Right hindlimb (tissue), 1 donor: ENCODE results near the gene DNAJC27.

Experiments
- DNase-seq: peaks from one replicate; pipeline ENCODE4 v3.0.0-alpha.2; 2018

The DNAJC27 gene

DNA sequence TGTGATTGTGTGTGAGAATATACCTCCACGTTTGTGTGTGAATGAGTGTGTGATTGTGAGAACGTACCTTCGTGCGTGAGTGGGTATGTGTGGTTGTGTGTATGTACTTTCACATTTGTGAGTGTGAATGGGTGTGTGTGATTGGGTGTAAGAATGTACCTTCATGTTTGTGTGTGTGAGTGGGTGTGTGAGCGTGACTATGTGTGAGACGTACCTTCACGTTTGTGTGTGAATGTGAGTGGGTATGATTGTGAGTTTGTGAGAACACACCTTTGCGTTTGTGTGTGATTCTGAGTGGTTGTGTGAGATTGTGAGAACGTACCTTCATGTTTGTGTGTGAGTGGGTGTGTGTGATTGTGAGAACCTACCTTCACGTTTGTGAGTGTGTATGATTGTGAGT lies 45.9 kb downstream of the DNAJC27 start:
- DNase-seq = no peak

DNA sequence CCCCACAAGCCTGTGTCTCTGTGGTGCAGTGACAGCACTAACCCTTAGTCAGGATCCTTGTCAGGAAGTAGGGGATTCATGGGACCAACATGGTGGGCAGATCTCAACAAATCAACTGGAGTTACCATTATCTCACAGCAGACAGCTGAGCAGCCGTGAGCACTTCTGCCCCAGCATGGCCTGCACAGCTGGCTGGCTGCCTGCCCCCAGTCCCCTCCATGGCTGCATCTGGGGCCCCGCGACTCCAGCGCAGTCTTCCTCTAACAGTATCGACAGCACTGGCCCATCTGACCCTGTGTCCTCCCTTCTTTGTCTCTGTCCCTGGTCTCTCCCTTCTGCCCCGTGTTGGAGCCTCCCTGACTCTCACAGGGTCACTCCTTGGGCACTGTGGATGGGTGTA lies 47.0 kb downstream of the DNAJC27 start:
- no peak for DNase-seq

DNA sequence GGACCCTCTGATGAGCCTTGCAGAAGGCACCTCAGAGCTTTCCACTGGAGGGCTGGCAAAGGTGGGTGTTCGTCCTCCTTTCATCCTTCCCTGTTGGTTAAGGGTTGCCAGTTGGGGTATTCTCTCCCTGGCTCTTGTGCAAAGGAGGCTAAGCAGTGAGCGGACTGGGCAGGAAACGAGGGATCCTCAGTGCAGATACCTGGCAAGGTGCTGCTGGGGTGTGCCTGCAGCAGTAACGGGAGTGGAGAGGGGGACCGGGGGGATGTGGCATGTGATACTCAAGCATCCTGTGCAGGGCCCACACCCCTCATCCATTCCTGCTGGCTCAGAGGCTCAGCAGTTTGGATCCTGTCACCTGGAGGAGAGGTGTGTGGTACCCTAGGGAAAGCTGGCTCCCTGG lies 47.5 kb downstream of the DNAJC27 start:
- DNase-seq = no peak

DNA sequence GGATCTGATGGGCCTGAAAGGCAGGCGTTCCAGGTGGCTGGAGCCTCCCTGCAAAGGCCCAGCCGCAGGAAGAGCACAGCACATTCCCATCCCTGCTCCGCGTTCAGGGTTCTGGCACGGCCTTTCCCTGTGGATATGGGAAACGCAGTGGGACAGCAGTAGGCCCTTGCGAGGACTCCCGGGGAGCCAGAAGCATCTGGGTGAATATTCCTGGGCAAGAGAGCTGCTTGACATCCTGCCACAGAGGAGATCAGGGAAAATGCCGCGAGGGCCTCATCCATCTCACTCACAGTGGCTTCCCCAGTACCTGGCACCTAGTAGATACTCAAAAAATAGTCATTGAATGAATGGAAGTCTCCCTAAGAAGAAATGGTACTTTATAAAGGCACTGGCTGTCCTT lies 48.6 kb downstream of the DNAJC27 start:
- DNase-seq = no peak

DNA sequence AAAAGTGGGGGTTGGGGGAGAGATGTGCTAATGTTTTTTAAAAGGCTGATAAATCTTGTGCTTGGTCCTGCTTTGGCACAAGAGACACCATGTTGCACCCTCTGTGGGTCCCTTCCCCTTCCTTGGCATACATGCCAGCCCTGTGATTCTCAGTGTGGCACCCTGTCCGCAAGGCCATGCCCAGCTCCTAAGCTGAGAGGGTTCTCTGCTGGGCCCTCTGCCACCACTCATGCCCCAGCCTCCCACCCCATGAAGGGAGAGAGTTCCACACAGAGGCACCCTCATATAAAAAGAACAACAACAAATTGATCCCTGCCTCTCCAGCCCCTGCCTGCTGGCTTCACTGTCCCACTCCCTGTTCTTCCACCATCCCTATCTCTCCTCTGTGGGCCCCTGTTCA lies 49.2 kb downstream of the DNAJC27 start:
- no peak for DNase-seq

DNA sequence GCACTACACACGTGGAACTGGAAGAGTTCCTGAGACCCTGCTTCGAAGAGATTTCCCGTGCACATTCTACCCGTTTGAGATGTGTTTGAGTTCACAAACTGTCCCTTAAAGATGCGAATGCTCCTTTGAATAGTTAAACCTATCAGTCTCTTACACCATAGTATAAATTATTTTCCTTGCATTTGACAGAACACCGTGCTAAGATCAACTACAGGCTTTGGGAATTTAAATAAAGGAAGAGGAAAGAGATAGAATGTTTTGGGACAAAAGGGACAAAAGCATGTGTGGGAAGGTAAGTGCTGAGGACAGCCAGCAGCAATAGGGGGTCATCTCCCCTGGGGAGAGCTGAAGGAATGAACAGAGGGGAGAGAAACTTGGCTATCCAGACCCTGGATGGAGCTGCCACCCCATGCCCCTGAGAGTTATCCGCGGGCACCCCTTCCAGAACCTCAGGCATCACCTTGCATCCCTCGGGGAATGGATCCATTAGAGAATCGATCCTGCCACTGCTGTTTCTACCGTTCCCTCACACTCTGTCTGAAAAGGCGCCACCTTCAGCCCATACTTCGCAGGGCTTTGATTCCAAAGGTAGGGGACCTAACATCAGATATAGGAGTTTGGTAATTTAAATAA lies 50.8 kb downstream of the DNAJC27 start:
- DNase-seq = no peak

DNA sequence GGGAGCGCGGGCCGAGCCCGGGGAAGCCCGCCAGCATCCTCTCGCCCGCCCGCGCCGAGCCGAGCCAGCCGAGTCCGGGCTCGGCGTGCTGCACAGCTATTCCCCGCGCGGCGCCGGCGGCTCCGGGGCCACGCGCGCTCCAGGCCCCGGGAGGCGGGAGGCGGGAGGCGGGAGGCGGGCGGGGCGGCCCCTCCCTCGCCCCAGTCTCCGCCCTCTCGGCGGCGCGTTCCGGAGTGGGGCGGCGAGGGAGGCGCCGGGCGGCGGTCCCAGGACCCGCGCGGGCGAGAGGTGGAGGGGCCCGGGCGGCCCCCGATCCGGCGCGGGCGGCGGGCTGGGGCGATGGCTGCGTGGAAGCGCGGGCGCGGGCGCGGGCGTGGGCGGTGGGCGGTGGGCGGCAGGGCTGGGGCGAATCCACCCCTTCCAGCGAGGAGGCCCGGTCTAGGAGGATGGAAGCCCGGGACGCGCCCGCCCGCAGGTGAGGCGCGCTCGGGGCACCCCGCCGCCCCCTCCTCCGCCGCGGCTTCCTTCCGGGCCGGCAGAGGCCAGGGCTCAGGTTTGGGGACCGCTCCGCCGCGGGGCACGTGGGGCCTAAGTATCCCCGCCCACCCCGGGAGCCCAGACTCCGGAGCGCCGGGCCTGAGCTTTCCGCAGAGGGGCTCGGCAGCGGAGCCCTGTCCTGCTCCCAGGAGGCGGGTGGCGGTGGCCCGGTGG lies 51.5 kb downstream of the DNAJC27 start, which contains the start of gene ADCY3:
Gene ADCY3 (minus strand): TSS at position 140 of the 711 bp plus-strand sequence. CDS start 1,250 bp downstream, outside the sequence.
- DNase-seq = peak; percentile 66

DNA sequence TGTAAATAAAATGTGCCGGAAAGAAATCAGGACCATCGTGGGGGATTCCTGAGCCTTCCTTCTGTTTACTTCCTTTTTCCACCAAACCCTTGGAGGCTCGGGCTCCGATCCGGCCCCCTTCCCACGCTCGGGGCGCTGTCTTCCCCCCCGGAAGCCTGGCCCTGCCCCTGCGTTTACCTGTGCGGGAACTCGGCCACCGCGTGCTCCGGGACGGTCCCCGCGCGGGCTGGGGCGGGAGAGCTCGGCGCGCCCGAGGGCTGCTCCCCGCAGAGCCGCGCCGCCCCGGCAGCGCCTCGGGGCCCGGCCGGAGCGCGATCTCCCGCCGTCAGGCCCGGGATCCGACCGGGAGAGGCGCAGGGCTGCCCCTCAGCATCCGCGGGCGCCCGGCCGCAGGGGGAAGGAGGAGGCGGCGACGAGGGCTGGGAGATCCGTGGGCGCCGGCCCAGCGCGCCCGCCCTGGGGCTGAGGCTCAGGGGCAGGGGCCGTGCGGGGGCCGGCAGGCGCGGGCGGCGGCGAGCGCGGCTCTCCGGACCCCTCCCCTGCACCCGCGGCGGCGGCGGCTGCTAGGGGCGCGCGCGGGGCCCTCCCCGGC lies 52.2 kb downstream of the DNAJC27 start:
- no peak for DNase-seq

DNA sequence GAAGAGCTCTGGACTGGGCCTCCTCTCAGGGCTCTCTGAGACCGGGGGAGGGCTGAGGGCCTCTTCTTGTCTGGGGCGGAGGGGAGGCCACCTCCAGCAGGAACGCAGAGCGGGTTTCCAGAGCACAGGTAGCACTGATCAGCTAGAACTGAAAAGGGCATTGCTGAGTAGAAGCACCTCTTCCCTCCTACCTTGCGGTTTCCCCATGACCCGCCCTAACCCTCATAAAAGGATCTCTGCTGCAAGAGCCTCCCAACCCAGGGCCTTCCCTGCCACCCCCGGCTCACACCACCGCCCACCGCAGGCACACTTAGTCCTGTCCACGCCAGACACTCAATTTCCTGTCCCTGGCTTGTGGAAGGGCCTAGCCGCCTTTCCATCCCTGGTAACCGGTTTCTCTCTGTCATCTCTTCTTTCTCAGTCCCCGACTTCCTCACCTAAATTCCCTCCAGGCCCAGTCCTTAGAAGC lies 52.7 kb downstream of the DNAJC27 start:
- DNase-seq = no peak

DNA sequence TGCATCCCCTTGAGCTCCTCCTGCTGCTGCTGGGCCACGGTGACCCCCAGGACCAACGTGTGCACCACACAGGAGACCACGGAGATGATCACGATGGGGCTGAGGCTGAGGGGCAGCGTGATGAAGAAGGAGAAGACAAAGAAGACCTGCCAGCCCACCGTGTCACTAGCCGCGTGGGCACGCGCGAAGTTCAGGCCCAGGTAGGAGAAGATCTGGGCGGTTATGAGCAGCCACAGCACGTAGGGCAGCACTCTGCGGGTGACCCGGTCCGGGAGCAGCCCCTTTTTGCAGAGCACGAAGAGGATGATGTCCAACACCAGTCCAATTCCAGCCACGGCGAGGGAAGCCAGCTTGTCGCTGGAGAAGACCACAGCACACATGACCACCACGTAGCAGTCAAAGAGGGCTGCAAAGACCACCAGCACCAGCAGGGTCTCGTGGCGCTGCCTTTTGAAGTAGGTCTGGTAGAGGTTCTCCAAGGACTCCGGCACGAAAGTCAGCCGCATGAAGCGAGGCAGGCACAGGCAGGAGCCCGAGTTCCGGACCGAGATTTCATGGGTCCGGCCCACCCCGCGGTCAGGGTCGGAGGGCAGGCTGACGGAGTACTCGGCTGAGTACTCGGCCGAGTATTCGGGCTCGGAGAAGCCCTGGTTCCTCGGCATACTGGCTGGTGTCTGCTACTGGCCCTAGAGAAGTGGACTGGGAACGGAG lies 53.3 kb downstream of the DNAJC27 start:
- no peak for DNase-seq

DNA sequence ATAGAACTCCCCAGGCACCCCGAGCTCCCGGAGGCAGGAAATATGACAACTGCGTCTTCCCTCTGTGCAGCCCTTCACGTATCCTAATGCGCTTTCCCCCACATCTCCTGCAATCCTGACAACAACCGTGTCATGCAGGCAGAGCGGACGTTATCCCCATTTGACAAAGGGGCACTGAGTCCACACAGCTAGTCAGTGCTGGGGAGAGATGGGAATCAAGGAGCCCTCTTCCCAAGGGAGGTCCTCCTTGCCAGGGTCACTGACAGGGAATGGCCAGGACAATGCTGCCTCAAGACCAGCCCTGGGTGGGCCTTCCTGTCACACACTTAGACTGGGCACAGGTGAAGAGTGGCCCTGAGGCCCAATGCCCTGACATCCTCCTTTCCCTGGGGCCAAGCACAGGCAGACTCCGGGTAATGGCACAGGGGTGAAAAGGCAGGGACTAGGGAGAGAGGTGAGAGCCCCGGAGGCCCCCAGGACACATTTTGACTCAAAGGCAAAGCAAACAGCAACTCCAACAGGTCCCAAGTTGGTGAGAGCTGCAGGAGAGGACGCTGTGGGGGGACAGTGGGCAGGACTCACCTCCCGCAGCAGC lies 53.9 kb downstream of the DNAJC27 start:
- no peak for DNase-seq

DNA sequence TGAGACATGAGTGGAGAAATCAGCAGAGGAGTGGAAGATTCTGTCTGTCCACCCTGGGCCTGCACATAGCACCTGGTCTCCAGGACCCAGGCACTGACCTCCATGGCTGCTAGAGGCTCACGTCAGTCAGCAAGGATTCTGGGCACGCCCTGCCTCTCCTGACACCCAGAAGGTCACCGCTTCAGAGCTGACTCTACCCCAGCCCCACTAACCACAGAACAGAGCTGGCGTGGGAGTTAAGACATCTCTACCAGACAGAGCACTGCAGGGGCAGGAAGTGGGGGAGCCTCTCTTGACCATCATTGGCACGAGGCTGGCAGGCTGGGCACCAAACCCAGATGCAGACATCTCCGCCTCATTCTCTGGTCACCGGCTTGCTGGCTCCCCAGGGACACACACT lies 54.7 kb downstream of the DNAJC27 start:
- DNase-seq = no peak

DNA sequence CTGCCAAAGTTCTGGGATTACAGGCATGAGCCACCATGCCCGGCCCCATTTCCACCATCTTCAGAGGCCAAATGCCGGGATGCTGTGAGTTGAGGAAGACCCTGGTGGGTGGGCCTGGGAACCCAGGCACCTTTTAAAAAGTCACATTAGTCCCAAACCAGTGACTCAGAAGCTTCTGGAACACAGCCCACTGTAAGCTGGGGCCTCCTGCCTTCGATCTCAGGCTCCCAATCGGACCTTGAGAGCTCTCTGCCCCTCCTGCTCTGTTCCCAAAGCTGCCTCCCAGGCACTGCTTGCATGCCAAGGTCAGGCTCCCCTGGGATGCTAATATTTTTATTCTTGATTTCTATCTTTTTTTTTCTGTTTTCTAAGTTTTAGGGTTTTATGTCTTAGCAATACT lies 56.0 kb downstream of the DNAJC27 start:
- no peak for DNase-seq

DNA sequence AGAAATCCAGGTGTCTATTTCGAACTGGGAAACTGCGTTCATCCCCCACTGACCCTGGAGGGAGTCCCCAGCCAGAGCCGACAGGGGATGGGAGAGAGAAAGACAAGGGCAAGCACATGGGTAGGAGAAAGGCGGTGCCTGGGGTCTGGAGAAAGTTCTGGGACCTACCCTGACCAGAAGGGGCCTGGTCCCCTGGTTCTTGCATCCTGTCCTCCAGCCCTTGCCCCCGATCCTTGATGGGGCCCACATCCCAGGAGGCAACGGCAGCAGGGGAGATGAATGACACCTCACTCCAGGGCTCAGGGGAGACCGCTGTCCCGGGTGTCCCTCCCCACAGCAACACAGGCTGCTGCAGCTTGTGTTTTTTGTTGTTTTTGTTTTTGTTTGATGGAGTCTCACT lies 56.6 kb downstream of the DNAJC27 start:
- DNase-seq = no peak

DNA sequence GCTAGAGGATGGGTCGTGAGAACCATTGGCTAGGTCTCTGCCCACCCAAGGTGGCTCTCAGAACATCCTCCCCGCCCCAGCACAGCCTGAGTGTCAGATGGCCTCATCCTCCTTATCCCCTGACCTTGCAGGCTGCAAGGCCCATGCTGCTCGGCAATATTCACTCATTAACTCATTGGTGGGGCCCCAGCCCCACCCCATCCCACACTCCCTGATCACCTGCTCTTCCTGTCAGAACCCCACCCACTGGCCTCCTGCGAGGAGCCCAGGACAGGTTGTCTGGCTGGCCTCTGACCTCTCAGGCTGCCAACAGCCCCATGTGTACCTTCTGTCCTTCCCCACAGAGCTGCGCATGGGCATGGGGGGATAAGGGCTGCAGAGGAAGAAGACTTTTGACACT lies 57.0 kb downstream of the DNAJC27 start:
- no peak for DNase-seq

DNA sequence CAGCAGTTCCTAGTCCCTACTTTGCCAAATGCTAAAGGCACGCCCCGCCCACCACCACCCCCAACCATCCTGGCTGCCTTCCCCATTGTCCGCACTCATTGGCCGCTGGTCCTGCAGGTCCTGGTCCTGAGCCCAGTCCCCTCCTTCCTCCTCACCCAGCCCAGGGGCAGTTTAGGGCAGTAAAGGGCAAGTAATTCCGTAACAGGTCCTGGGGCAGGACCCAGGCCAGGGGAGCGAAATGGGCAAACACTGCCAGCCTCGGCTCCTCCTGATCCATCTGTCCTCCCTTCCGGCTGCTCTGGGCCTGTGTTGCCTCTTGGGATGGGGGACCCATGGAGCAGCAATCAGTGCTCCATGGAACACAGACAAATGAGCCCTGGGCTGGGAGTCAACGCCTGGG lies 57.8 kb downstream of the DNAJC27 start:
- no peak for DNase-seq

DNA sequence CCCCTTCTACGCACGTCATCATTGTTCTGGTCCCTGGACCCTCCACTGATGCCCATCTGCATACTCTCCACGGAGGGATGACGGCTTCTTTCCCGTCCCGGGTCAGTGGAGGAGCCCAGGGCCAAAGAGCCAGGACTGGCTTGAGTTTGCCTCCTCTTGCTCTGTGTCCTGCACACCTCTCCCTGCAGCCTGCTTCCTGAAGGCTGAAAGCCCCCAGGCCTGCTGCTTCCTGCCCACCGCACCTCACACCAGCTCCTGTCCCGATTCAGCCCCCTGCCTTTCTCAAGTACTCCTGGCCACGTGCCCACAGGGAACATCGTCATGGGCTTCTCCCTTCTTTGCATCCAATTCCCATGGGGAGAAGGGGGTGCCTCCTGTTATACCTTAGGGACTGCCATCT lies 58.8 kb downstream of the DNAJC27 start:
- DNase-seq = no peak

DNA sequence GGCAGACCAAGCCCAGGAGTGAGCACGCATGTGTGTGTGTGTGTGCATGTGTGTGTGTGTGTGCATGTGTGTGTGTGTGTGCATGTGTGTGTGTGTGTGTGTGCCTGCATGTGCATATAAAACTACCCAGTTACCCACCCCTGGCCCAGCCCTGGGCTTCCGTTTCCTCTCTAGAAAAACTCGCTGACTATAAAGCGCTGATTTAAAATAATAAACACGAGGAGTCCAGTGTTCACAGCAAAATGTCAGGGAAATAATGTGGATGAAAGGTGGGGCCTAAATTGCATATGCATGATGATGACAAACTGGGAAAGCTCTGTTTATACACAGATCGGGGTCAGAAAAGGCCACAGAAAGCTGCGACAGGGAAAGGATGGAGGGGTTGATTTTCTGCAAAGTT lies 59.2 kb downstream of the DNAJC27 start:
- no peak for DNase-seq

DNA sequence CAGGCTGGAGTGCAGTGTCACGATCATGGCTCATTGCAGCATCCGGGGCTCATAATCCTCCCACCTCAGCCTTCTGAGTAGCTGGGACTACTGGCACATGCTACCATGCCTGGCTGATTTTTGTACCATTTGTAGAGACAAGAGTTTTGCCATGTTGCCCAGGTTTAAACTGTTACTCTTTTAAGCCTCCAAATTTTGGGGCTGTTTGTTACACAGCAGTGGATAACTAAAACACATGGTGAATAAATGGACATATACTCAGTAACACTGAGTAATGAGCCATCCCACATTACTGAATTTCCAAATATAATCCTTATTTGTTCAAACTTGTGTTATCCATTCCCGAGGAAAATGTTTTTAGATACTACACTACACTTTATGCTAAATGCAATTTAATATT lies 61.5 kb downstream of the DNAJC27 start:
- no peak for DNase-seq

DNA sequence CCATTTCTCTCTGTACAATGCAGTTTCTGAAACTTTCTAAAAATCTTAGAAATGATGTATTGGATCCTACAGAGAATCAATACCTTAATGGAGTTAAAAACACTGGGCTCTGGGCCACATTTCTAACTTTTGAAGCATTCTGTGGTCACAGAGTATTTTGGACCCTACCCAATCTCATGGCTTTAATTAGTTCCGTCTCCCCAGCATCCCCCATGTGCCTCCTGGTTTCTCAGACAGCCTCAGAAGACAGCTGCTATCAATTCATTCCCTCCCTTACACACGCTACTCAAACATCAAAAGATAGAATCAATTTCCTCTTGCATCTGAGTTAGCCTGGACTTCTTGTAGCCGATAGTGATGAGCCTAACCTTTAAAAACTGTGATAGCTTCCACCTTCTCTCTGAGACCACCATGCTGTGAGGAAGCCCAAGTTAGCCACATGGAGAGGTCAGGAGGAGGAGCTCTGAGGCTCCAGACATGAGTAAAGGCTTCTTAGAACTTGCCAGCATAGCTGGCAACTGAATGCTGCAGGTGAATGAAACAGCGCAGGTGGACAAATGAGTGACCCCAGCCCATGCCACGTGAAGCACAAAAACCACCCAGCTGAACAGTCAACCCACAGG lies 62.1 kb downstream of the DNAJC27 start:
- no peak for DNase-seq

DNA sequence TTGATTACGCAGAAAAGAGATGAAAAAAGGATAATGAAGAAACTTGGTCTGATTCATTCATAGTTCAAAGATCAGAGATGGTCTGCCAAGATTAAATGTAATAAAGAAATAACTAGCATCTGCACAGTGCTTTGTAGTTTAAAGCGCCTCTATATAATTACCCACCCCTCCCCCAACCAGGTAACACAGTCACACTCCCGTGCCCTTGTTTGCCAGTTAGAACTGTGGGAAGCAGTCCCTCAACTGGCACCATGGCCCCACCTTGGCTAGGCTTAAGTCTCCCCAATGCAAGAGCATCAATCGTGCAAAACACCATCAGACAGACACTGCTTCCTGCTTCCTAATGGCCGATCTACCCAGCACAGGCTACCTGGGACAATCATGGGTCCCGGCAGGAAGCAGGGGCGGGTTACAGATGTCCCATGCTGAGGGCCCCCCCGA lies 63.3 kb downstream of the DNAJC27 start:
- no peak for DNase-seq

DNA sequence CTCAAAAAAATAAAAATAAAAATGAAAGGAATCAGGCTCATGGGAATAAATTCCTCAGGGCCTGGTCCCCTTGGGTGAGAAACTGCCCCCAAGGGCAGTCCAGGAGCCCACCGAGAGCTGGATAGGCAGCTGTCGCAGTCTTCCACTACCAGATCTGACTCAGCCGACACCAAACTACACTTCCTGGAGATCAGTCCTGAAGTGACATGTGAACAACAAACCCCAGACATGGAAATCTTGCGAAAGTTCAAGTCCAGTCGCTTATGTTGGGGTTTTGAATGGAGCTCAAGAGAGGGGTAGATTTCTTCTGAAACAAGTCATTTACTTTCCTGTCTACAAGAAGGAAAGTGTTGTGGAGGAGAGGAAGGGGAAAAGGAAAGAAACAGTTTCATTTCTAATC lies 64.6 kb downstream of the DNAJC27 start:
- no peak for DNase-seq

DNA sequence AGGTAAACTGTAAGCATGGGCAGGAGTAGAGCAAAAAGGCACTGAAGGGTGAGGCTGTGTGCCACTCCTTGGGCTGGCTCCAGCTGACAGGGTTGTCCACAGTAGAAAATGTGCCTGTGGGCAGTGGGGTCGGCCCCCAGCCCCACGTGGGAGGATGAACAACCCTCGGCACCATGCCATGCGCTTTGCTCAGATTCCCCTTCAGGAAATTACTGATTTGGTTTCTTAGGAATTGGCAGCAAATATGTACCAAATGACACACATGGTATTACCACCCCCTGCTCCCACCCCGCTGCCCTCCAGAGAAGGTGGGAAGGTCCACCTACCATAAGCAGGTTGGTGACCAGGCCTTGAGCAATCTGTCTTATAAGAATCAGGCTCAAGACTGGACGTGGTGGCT lies 65.3 kb downstream of the DNAJC27 start:
- no peak for DNase-seq
